A549 (cell line): ENCODE data around the gene ILK.

Source experiments
- CHD2 ChIP-seq: fragments of 150-350 bp; IDR thresholded peaks from 2 replicates; pipeline ENCODE4 v1.6.1; 2014; ENCODE audit warnings: low read length; ENCODE audit not compliant: partially characterized antibody
- MAFK ChIP-seq: fragments of 450-650 bp; IDR thresholded peaks from 2 replicates; pipeline ENCODE4 v1.6.1; 2014; ENCODE audit not compliant: partially characterized antibody
- MAZ ChIP-seq: fragments of 150-350 bp; IDR thresholded peaks from 2 replicates; pipeline ENCODE4 v1.6.1; 2014; ENCODE audit warnings: antibody characterized with exemption, low read depth, low read length, borderline replicate concordance
- NPAS2 ChIP-seq: fragments of 250-450 bp; sonication (Bioruptor Pico); IDR thresholded peaks from 2 replicates; pipeline ENCODE4 v1.8.0; 2022; ENCODE audit warnings: mild to moderate bottlenecking, moderate library complexity, borderline replicate concordance
- POLR2A ChIP-seq: IDR thresholded peaks from 2 replicates; pipeline ENCODE4 v1.6.1; 2012; ENCODE audit warnings: mild to moderate bottlenecking, low read length
- TF ChIP-seq, protein P1 (sequence below): fragments of >200 bp; sonication (Bioruptor Twin); formaldehyde crosslinking; IDR thresholded peaks from 3 replicates; pipeline ENCODE4 v1.5.1; 2016
- TF ChIP-seq, protein P2 (sequence below): fragments of 450-650 bp; IDR thresholded peaks from 2 replicates; pipeline ENCODE4 v1.6.1; 2014; ENCODE audit warnings: antibody characterized with exemption
- TF ChIP-seq, protein P3 (sequence below): fragments of >200 bp; sonication (Bioruptor Twin); formaldehyde crosslinking; IDR thresholded peaks from 3 replicates; pipeline ENCODE4 v1.6.1; 2016

DNA sequence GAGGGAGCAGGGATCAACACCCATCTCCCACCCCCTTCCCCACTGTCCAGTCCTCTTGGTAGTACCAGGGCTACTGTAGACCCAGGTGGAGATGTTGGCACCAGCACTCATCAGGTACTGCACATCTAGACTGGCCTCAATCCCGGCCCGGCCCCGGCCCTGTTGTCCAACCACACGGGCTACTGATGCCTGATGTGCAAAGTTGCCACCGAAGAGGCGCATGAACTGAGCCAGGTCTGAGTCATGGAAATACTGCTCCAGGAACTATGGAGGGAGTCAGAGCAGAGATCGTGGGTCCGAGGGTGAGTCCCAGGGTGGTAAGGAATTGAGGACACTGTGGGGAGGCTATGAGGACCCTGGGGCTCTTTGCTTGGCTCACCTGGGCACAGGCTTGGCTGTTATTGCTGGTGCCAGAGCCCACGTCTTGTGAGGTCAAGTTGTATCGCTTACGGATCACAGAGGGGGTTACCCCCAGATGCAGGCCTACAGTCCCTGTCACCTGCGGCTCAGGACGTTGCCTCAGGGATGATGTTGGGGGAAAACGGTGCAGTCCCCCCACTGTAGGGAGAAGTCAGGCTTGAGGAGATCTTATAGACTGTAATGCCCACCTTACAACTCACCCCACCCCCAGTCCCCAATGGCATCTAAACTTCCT is 13.1 kb downstream of the ILK start:
- TF ChIP-seq, protein P1, sequence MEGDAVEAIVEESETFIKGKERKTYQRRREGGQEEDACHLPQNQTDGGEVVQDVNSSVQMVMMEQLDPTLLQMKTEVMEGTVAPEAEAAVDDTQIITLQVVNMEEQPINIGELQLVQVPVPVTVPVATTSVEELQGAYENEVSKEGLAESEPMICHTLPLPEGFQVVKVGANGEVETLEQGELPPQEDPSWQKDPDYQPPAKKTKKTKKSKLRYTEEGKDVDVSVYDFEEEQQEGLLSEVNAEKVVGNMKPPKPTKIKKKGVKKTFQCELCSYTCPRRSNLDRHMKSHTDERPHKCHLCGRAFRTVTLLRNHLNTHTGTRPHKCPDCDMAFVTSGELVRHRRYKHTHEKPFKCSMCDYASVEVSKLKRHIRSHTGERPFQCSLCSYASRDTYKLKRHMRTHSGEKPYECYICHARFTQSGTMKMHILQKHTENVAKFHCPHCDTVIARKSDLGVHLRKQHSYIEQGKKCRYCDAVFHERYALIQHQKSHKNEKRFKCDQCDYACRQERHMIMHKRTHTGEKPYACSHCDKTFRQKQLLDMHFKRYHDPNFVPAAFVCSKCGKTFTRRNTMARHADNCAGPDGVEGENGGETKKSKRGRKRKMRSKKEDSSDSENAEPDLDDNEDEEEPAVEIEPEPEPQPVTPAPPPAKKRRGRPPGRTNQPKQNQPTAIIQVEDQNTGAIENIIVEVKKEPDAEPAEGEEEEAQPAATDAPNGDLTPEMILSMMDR: no peak
- TF ChIP-seq CHD2 (no peak), MAZ (no peak), NPAS2 (CRISPR knock-in tag) (no peak), POLR2A (no peak), MAFK (no peak)
- TF ChIP-seq, protein P2, sequence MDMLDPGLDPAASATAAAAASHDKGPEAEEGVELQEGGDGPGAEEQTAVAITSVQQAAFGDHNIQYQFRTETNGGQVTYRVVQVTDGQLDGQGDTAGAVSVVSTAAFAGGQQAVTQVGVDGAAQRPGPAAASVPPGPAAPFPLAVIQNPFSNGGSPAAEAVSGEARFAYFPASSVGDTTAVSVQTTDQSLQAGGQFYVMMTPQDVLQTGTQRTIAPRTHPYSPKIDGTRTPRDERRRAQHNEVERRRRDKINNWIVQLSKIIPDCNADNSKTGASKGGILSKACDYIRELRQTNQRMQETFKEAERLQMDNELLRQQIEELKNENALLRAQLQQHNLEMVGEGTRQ: no peak
- TF ChIP-seq, protein P3, sequence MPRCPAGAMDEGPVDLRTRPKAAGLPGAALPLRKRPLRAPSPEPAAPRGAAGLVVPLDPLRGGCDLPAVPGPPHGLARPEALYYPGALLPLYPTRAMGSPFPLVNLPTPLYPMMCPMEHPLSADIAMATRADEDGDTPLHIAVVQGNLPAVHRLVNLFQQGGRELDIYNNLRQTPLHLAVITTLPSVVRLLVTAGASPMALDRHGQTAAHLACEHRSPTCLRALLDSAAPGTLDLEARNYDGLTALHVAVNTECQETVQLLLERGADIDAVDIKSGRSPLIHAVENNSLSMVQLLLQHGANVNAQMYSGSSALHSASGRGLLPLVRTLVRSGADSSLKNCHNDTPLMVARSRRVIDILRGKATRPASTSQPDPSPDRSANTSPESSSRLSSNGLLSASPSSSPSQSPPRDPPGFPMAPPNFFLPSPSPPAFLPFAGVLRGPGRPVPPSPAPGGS: no peak
